Dedifferentiated amniotic fluid mesenchymal stem cell (primary cell): ENCODE results near the gene RAC2.

Experiments used
- DNase-seq: peaks from one replicate; pipeline ENCODE4 v3.0.0-alpha.2; 2016; ENCODE audit errors: extremely low spot score

The RAC2 gene

DNA sequence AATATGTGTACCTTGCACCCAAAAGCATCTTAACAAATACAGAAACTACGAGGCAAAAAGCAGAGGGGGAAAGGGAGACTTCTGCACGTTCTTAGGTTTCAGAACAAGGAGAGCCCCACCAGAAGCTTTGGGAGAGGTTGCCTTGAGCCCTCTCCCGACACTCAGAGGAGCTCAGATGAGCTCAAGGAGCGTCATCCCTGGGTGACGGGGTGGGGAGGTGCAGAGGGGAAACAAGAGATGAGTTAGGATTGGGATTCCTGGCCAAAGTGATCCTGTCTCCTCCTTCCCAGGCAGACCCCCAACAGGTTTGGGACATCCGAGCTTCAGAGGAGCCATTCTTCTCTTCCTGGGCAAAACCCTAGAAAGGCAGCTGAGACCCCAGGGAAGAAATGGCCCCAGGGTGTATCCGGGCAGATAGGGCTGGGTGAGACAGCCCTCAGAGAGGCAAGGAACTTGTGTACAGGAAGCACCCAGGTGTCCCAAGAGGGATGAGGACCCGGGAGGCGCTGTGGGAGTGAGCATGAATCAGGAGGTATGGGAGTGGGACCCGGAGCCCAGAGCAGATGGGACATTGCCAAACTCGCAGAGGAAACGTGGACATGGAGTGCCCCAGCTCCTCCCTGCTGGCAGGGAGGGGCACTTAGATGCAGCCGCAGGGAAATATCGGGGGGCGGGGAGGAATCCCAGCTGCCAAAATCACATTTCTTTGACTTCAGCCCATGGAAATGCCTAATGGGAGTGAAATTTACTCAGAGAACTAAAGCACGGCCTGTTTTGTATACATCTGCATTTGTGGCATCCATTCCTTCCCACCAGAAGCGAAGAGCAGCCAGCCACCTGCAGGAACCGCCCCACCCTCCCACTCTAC is 68.4 kb downstream of the RAC2 start:
- DNase-seq = no peak
